ENCODE data around the gene RRAD.
"Not testable (repeated sequence)": the region's sequence is repeated elsewhere in the genome, so short reads cannot be mapped to it uniquely, and the experiment has no call there.

The RRAD gene

GRCh38 chr16:66925322-66925840 is at the start of gene RRAD:
RRAD (minus strand) TSS chr16:66925535; CDS start chr16:66925179, 356 bp downstream.
- DNase-seq: no peak

GRCh38 chr16:66974932-66975246 is 49.6 kb upstream of the RRAD start:
- DNase-seq: not testable (repeated sequence)

GRCh38 chr16:66974156-66974931 is 49.0 kb upstream of the RRAD start:
- DNase-seq: not testable (repeated sequence)

- DNase-seq: no peak
Measured at GRCh38 chr16:66973716-66974115, 48.4 kb upstream of the RRAD start.

- no peak for DNase-seq
Measured at GRCh38 chr16:66972983-66973382, 47.6 kb upstream of the RRAD start.

- no peak for DNase-seq
Measured at GRCh38 chr16:66970775-66971720, 45.7 kb upstream of the RRAD start.

GRCh38 chr16:66968847-66969246 is 43.5 kb upstream of the RRAD start:
- no peak for DNase-seq

- no peak for DNase-seq
Measured at GRCh38 chr16:66964049-66964448, 38.7 kb upstream of the RRAD start.

GRCh38 chr16:66961914-66962313 is 36.6 kb upstream of the RRAD start:
- no peak for DNase-seq

- DNase-seq: no peak
Measured at GRCh38 chr16:66961065-66961744, 35.9 kb upstream of the RRAD start, which contains the start of gene CES3. CES3 (plus strand) TSS chr16:66961266; CDS start chr16:66961308, 42 bp downstream.

GRCh38 chr16:66960270-66960669 is 34.9 kb upstream of the RRAD start:
- no peak for DNase-seq

GRCh38 chr16:66959704-66960161 is 34.4 kb upstream of the RRAD start:
- DNase-seq: no peak

- no peak for DNase-seq
Measured at GRCh38 chr16:66958857-66959703, 33.7 kb upstream of the RRAD start.

- DNase-seq: not testable (repeated sequence)
Measured at GRCh38 chr16:66956154-66956457, 30.8 kb upstream of the RRAD start.

- not testable (repeated sequence) for DNase-seq
Measured at GRCh38 chr16:66955363-66956153, 30.2 kb upstream of the RRAD start.

- DNase-seq: peak; percentile 43
Measured at GRCh38 chr16:66954097-66954659, 28.8 kb upstream of the RRAD start.

- no peak for DNase-seq
Measured at GRCh38 chr16:66953462-66954096, 28.2 kb upstream of the RRAD start.

- no peak for DNase-seq
Measured at GRCh38 chr16:66952430-66953110, 27.2 kb upstream of the RRAD start.

- DNase-seq: no peak
Measured at GRCh38 chr16:66950971-66951790, 25.8 kb upstream of the RRAD start.
